ENCODE data around the gene BABAM2. TPM values are rescaled to one million over a fixed set of nuclear protein-coding genes. Genes with fewer than 3 reads are reported as not detected.

The BABAM2 gene
- total and polyA plus RNA-seq, 9 of the 15 experiments (the other 6 are each of a cell fraction or from before 2014, with no cell fraction given): 10.9 to 37.4 (median 25.6) TPM

DNA sequence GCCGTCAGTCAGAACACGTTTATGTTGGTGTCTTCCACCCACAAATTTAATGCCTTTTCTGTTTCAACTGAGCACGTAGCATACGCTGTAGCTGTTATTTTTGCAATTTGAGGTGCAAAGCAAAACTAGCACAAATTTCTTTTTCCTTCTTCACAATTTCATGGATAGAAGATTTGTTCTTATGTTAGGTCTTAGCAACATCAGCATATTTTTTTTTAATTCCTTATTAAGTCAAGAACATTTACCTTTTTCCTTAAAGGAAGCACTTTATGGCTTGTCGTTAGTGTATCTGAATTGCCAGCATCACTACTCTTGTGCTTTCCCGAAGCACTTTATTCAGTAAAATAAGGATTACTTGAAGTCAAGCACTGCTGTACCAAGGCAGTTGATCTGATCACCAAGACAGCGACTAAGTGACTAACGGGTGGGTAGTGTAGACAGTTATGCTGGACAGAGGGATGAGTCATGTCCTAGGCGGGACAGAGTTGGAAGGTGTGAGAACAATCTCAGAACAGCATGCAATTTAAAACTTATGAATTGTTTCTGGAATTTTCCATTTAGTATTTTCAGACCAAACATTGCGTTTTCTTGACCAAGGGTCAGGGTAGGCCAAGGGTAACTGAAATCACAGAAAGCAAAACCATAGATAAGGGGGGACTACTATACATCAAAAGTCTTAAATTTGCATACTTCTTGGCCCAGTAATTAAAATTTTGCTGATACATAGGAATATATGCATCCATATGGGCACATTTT is 13.3 kb downstream of the BABAM2 start (continued):
- TF ChIP-seq NCOA4 (IDR thresholded peaks at IDR 0.05; ENCODE audit: partially characterized antibody) (no peak), ETS2 (tag; IDR thresholded peaks at IDR 0.05; ENCODE audit: borderline replicate concordance, poor library complexity, severe bottlenecking) (no peak), NFE2L1 (tag; IDR thresholded peaks at IDR 0.05; ENCODE audit: borderline replicate concordance, low read depth) (no peak), CC2D1A (IDR thresholded peaks at IDR 0.05) (no peak), MCM7 (IDR thresholded peaks at IDR 0.05) (no peak), L3MBTL2 (IDR thresholded peaks at IDR 0.05) (peak; percentile 49; the same call in 1 of the 2 replicates), MTA3 (IDR thresholded peaks at IDR 0.05; ENCODE audit: borderline replicate concordance) (no peak), SRSF9 (IDR thresholded peaks at IDR 0.05; ENCODE audit: borderline replicate concordance, low read depth, low read length) (no peak), LARP7 (IDR thresholded peaks at IDR 0.05) (no peak), OTX1 (CRISPR knock-in tag; IDR thresholded peaks at IDR 0.05) (no peak), SIN3A (IDR thresholded peaks at IDR 0.05; ENCODE audit: borderline replicate concordance in 2 of 2, control insufficient read depth in 1 of 2, low read depth in 2 of 2, low read length in 2 of 2) (no peak), IFI16 (CRISPR knock-in tag; IDR thresholded peaks at IDR 0.05) (no peak), HDAC1 (IDR thresholded peaks at IDR 0.05) (no peak), ZNF41 (CRISPR knock-in tag; conservative IDR thresholded peaks at IDR 0.05) (no peak), KLF6 (CRISPR knock-in tag; IDR thresholded peaks at IDR 0.05; ENCODE audit: borderline replicate concordance) (no peak), ZFP30 (CRISPR knock-in tag; IDR thresholded peaks at IDR 0.05; ENCODE audit: borderline replicate concordance) (no peak), ZNF282 (CRISPR knock-in tag; IDR thresholded peaks at IDR 0.05) (no peak), ZNF445 (CRISPR knock-in tag; IDR thresholded peaks at IDR 0.05; ENCODE audit: low read depth) (no peak), SMARCA5 (IDR thresholded peaks at IDR 0.05) (no peak)
- TF ChIP-seq, protein P1, sequence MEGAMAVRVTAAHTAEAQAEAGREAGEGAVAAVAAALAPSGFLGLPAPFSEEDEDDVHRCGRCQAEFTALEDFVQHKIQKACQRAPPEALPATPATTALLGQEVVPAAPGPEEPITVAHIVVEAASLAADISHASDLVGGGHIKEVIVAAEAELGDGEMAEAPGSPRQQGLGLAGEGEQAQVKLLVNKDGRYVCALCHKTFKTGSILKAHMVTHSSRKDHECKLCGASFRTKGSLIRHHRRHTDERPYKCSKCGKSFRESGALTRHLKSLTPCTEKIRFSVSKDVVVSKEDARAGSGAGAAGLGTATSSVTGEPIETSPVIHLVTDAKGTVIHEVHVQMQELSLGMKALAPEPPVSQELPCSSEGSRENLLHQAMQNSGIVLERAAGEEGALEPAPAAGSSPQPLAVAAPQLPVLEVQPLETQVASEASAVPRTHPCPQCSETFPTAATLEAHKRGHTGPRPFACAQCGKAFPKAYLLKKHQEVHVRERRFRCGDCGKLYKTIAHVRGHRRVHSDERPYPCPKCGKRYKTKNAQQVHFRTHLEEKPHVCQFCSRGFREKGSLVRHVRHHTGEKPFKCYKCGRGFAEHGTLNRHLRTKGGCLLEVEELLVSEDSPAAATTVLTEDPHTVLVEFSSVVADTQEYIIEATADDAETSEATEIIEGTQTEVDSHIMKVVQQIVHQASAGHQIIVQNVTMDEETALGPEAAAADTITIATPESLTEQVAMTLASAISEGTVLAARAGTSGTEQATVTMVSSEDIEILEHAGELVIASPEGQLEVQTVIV (CRISPR knock-in tag; IDR thresholded peaks at IDR 0.05; ENCODE audit: borderline replicate concordance): no peak
- TF ChIP-seq, protein P2, sequence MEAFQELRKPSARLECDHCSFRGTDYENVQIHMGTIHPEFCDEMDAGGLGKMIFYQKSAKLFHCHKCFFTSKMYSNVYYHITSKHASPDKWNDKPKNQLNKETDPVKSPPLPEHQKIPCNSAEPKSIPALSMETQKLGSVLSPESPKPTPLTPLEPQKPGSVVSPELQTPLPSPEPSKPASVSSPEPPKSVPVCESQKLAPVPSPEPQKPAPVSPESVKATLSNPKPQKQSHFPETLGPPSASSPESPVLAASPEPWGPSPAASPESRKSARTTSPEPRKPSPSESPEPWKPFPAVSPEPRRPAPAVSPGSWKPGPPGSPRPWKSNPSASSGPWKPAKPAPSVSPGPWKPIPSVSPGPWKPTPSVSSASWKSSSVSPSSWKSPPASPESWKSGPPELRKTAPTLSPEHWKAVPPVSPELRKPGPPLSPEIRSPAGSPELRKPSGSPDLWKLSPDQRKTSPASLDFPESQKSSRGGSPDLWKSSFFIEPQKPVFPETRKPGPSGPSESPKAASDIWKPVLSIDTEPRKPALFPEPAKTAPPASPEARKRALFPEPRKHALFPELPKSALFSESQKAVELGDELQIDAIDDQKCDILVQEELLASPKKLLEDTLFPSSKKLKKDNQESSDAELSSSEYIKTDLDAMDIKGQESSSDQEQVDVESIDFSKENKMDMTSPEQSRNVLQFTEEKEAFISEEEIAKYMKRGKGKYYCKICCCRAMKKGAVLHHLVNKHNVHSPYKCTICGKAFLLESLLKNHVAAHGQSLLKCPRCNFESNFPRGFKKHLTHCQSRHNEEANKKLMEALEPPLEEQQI (IDR thresholded peaks at IDR 0.05): no peak
